ENCODE measurements around the gene PPP1R3E. TPM values are rescaled to one million over a fixed set of nuclear protein-coding genes. Genes with fewer than 3 reads are reported as not detected.

PPP1R3E gene
- total and polyA plus RNA-seq, 2 of the 13 experiments (the other 11 are each of a cell fraction or from before 2014, with no cell fraction given) = 16.5 to 26.5 TPM

- TF ChIP-seq MZF1 (CRISPR knock-in tag; IDR thresholded peaks at IDR 0.05; ENCODE audit: borderline replicate concordance) = peak; percentile 83; the same call in 1 of the 2 replicates
- no peak for TF ChIP-seq ZNF34 (CRISPR knock-in tag; IDR thresholded peaks at IDR 0.05; ENCODE audit: borderline replicate concordance)
- no peak for TF ChIP-seq ZNF781 (CRISPR knock-in tag; IDR thresholded peaks at IDR 0.05; ENCODE audit: borderline replicate concordance, not compliant biosample characterization)
- TF ChIP-seq ZMAT5 (CRISPR knock-in tag; IDR thresholded peaks at IDR 0.05; ENCODE audit: borderline replicate concordance, low read depth) = no peak
- no peak for TF ChIP-seq ZNF335 (CRISPR knock-in tag; IDR thresholded peaks at IDR 0.05)
- TF ChIP-seq DZIP1 (CRISPR knock-in tag; IDR thresholded peaks at IDR 0.05) = peak; percentile 84; the same call in 1 of the 2 replicates
- TF ChIP-seq ZFP37 (CRISPR knock-in tag; IDR thresholded peaks at IDR 0.05; ENCODE audit: borderline replicate concordance) = peak; percentile 56; the same call in 1 of the 2 replicates
- TF ChIP-seq ARNT2 (CRISPR knock-in tag; IDR thresholded peaks at IDR 0.05; ENCODE audit: low read depth) = peak; percentile 36; the same call in 1 of the 2 replicates
- TF ChIP-seq ZSCAN22 (CRISPR knock-in tag; IDR thresholded peaks at IDR 0.05) = peak; percentile 19; the same call in 1 of the 2 replicates
- TF ChIP-seq UBTF (CRISPR knock-in tag; IDR thresholded peaks at IDR 0.05) = no peak
- no peak for TF ChIP-seq SMAD3 (CRISPR knock-in tag; IDR thresholded peaks at IDR 0.05)
- TF ChIP-seq TFE3 (CRISPR knock-in tag; IDR thresholded peaks at IDR 0.05) = no peak
- TF ChIP-seq HNRNPK (IDR thresholded peaks at IDR 0.05; ENCODE audit: low read depth, low read length, poor library complexity, severe bottlenecking) = peak; percentile 57
- TF ChIP-seq ZXDC (CRISPR knock-in tag; IDR thresholded peaks at IDR 0.05) = no peak
- TF ChIP-seq ZNF557 (CRISPR knock-in tag; IDR thresholded peaks at IDR 0.05) = 0 out of 2 replicates have a peak, but pooled peaks have one; percentile 68
- no peak for TF ChIP-seq TFDP2 (CRISPR knock-in tag; IDR thresholded peaks at IDR 0.05)
Measured at GRCh38 chr14:23319746-23320583, 17.3 kb upstream of the PPP1R3E start (continued).
